Adrenal gland (tissue), 12 donors: Measurements from ENCODE around the gene IPO13. TPM values are rescaled to one million over a fixed set of nuclear protein-coding genes. Genes with fewer than 3 reads are reported as not detected.

Experiments
- DNase-seq, 7 donors: peaks; one replicate each; pipeline ENCODE4 v3.0.0-alpha.2; 2019 to 2020
- H3K27ac ChIP-seq, 5 donors: fragments of 200-600 bp; sonication (generic) in 4 of 5; 1 replicate in 3 of 5; 2 replicates in 2 of 5; pipeline versions ENCODE4 v1.5.1 to v1.8.0; 2016 to 2020; ENCODE audit warnings: mild to moderate bottlenecking in 1 of 5
- H3K27me3 ChIP-seq: fragments of 200-600 bp; 2 replicates; pipeline ENCODE4 v1.8.0; 2021
- H3K36me3 ChIP-seq, 2 donors: fragments of 200-600 bp; replicated peaks in 1 of 2; 1 replicate in 1 of 2; 2 replicates in 1 of 2; pipeline versions ENCODE4 v1.5.1 to v1.8.0; 2018 to 2022
- H3K4me1 ChIP-seq, 2 donors: fragments of 200-600 bp; replicated peaks in 1 of 2; 1 replicate in 1 of 2; 2 replicates in 1 of 2; pipeline versions ENCODE4 v1.5.1 to v1.8.0; 2018 to 2021
- H3K4me3 ChIP-seq, 4 donors: fragments of 200-600 bp; sonication (generic) in 3 of 4; one replicate each; pipeline ENCODE4 v1.5.1; 2016 to 2018
- H3K9me3 ChIP-seq, 3 donors: fragments of 200-600 bp; sonication (generic) in 1 of 3; replicated peaks in 1 of 3; 1 replicate in 2 of 3; 2 replicates in 1 of 3; pipeline versions ENCODE4 v1.5.1 to v1.8.0; 2016 to 2021
- POLR2A ChIP-seq, 2 donors: fragments of 450-650 bp; IDR thresholded peaks; one replicate each; pipeline ENCODE4 v1.6.1; 2017; ENCODE audit warnings: antibody characterized with exemption in 2 of 2, mild to moderate bottlenecking in 2 of 2, moderate library complexity in 1 of 2
- WGBS, 4 donors: extraction: QIAGEN DNeasy Blood & Tissue Kit in 2 of 4; methylation state at CpG; one replicate each; pipeline versions ENCODE4 v1.1.5 to v1.1.7; 2013 to 2017; 5-methylcytosine and 5-hydroxymethylcytosine counted together
- intact Hi-C, 2 donors: fragments of 100-400 bp; cut with DNase I; formaldehyde crosslinking; loops; one replicate each; pipeline versions ENCODE4 v1.14.1 to v1.15.0; 2022 to 2023
- polyA plus RNA-seq, 3 donors: library from polyadenylated mRNA; stranded (reverse); fragments of 200-250 nt in 2 of 3; fragments of 350-450 nt in 1 of 3; fragmentation: Illumina TruSeq in 1 of 3; extraction: RNeasy Lipid Tissue Mini Kit (QIAGEN cat#74804) in 1 of 3; gene quantifications; one replicate each; pipeline ENCODE4 v1.2.3, GENCODE V29; 2013 to 2014
- total RNA-seq, 9 donors: library from RNA; depleted of rRNA in 4 of 9; stranded (reverse); fragments of >200 nt in 4 of 9; fragments of 120-200 nt in 1 of 9; fragmentation: NEBNext Ultra II Directional in 1 of 9; extraction: Animal tissue kit (Norgen Biotek cat#: 25700) in 1 of 9; gene quantifications; one replicate each; pipeline versions ENCODE4 v1.1.0 to v1.2.4, GENCODE V29; 2013 to 2023
- TF ChIP-seq, protein P1 (sequence below), 6 experiments: fragments of 450-650 bp in 4 of 6; fragments of 200-600 bp in 2 of 6; sonication (generic) in 1 of 6; IDR thresholded peaks; 1 replicate in 5 of 6; 2 replicates in 1 of 6; pipeline versions ENCODE4 v1.5.1 to v1.8.0; 2016 to 2021; ENCODE audit warnings: antibody characterized with exemption in 6 of 6, mild to moderate bottlenecking in 2 of 6, moderate library complexity in 1 of 6
- donor health status: healthy with polysubstance abuse.
- donor health status: Bipolar disorder and iron deficiency.
- donor health status: DM: yes; HTN: yes; CAD: no.
- donor health status: DM: no; HTN: no; CAD: no.
- donor health status: DM: no; HTN: no; CAD: no.
- donor health status: DM: yes; HTN: yes; CAD: no.

IPO13 gene
- total and polyA plus RNA-seq, 12 donors: 32.2 to 78.1 (median 37.8) TPM

GRCh38 chr1:43956234-43956633 lies 9.5 kb downstream of the IPO13 start:
- Histone ChIP-seq H3K27ac (no peak overlapping the region), H3K36me3 (peaks cover 0 to 47% of the 10 kb centered on the region in 2 donors), H3K4me3 (no peak overlapping the region), H3K4me1 (peaks cover 0 to 10% of the 10 kb centered on the region in 2 donors), H3K27me3 (no peaks in the 10 kb centered on the region), H3K9me3 (no peaks in the 10 kb centered on the region)
- no peak for TF ChIP-seq POLR2A (IDR thresholded peaks at IDR 0.05)
- TF ChIP-seq, protein P1, sequence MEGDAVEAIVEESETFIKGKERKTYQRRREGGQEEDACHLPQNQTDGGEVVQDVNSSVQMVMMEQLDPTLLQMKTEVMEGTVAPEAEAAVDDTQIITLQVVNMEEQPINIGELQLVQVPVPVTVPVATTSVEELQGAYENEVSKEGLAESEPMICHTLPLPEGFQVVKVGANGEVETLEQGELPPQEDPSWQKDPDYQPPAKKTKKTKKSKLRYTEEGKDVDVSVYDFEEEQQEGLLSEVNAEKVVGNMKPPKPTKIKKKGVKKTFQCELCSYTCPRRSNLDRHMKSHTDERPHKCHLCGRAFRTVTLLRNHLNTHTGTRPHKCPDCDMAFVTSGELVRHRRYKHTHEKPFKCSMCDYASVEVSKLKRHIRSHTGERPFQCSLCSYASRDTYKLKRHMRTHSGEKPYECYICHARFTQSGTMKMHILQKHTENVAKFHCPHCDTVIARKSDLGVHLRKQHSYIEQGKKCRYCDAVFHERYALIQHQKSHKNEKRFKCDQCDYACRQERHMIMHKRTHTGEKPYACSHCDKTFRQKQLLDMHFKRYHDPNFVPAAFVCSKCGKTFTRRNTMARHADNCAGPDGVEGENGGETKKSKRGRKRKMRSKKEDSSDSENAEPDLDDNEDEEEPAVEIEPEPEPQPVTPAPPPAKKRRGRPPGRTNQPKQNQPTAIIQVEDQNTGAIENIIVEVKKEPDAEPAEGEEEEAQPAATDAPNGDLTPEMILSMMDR (IDR thresholded peaks at IDR 0.05): no peak
- DNase-seq: no peak
- WGBS, 4 donors: 94 to 100% (median 97%) methylated on average over 7 to 8 of the region's 8 CpGs
- intact Hi-C loops: no loop called here

DNA sequence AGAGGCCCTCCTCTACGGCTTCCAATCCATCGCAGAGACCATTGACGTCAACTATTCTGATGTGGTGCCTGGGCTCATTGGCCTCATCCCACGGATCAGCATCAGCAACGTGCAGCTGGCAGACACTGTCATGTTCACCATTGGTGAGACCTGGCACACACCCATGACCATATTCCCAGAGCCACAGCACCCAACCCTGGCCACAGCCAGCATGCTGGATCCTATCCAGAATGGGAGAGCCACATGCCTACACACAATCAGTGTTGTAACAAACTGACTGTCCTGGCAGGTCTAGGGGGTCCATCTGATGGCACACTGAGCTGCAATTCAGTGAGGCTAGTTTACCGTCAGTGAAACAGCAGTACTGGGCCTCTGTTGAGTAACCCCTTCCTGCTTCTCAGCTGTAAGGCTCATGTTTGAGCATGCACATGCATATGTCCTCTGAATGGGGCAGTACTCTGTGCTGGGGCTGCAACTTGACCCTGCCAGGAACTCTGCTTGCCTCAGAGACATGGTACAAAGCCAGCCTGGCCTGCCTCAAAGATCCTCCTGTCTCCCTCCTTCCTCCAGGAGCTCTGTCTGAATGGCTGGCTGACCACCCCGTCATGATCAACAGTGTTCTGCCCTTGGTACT lies 10.8 kb downstream of the IPO13 start:
- Histone ChIP-seq H3K27ac (no peak overlapping the region), H3K4me1 (peaks cover 0 to 7% of the 10 kb centered on the region in 2 donors), H3K9me3 (no peaks in the 10 kb centered on the region), H3K27me3 (no peaks in the 10 kb centered on the region), H3K4me3 (no peak overlapping the region), H3K36me3 (peaks cover 0 to 60% of the 10 kb centered on the region in 2 donors)
- intact Hi-C loops: no loop called here
- TF ChIP-seq, protein P1 (IDR thresholded peaks at IDR 0.05): no peak
- no peak for TF ChIP-seq POLR2A (IDR thresholded peaks at IDR 0.05)
- 89 to 92% (median 92%) methylated on average over 5 to 7 of the region's 7 CpGs for whole genome bisulfite sequencing, 4 donors
- DNase-seq: no peak

- H3K36me3 ChIP-seq: peaks cover 0 to 62% of the 10 kb centered on the region in 2 donors
Observed at GRCh38 chr1:43958351-43959255, 11.9 kb downstream of the IPO13 start.

GRCh38 chr1:43960798-43961197 lies 14.0 kb downstream of the IPO13 start:
- no peaks in the 10 kb centered on the region for H3K9me3 ChIP-seq
- no peaks in the 10 kb centered on the region for H3K4me1 ChIP-seq
- 75 to 94% (median 92%) methylated on average over 2 to 8 of the region's 8 CpGs for WGBS, 4 donors
- TF ChIP-seq POLR2A (IDR thresholded peaks at IDR 0.05): no peak
- TF ChIP-seq, protein P1 (IDR thresholded peaks at IDR 0.05): no peak
- intact Hi-C loops: no loop called here
- DNase-seq: no peak
- no peaks in the 10 kb centered on the region for H3K27me3 ChIP-seq
- H3K27ac ChIP-seq: no peak overlapping the region
- H3K36me3 ChIP-seq: peaks cover 0 to 66% of the 10 kb centered on the region in 2 donors
- H3K4me3 ChIP-seq: no peak overlapping the region

More at GRCh38 chr1:43958351-43959255, 11.9 kb downstream of the IPO13 start:
- intact Hi-C loops: no loop called here
- no peaks in the 10 kb centered on the region for H3K9me3 ChIP-seq
- peaks cover 0 to 4% of the 10 kb centered on the region in 2 donors for H3K4me1 ChIP-seq
- no peak for DNase-seq
- H3K4me3 ChIP-seq: no peak overlapping the region
- no peaks in the 10 kb centered on the region for H3K27me3 ChIP-seq
- WGBS, 4 donors: 84 to 87% (median 86%) methylated on average over 8 to 9 of the region's 9 CpGs
- H3K27ac ChIP-seq: no peak overlapping the region
- no peak for TF ChIP-seq POLR2A (IDR thresholded peaks at IDR 0.05)
- TF ChIP-seq, protein P1 (IDR thresholded peaks at IDR 0.05): no peak
